ENCODE data around the gene CPB2.

CPB2 gene

DNA sequence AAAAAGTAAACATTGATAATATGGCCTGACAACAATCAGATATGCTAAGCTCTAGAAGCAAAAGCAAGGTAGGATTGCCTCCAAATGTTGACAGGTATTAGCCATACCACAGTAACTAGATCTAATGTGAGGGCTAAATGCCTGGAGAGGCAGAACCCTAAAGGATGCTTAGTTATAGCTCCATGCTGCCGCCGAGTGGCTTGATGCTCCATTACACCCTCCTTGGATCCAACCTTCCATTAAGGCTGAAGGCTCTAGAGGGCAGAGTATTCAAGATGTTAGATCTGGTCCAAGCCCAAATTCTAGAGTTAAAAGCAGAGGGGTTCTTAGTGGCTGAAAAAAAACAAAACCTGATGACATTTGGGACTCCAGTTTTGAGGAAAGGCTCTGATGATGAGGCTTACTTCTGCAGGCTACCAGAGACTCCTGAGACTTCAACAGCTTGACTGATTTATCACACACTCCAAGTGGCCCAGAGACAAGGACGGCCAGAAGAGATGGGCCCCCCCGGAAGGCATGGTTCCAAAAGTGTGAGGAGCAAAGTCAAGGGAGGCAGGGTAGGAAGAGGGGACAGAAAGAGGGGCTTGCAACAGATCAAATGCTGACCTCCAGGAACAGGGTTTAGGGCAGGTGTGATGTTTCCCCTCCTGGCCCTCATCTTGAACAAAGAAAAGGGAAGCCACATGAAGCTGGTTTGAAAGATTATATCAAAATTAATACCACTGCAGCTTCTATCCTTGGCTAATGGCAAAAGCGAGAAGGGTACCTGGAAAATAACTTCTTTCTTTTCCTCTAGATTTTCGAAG, 21.9 kb upstream of the CPB2 start:
- DNase-seq = peak; percentile 69 to 75

DNA sequence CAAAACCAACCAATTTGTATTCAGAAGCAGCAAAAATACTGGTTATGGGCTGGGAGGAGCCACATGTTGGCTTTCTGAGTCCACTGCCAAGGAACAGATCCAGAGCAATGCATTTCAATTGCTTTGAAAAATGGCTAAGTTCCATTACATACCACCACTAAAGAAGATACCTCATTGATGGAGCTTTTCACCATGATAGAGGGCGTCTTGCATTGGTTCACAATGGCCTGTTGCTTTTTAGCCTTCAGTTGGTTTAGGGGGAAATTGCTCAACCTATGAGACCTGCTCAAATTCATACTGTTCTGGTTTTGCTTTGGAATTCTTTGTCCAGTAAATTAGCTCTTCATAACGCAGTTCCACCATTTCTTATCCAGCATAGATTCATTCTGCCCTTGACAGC, 21.2 kb upstream of the CPB2 start:
- DNase-seq = no peak

DNA sequence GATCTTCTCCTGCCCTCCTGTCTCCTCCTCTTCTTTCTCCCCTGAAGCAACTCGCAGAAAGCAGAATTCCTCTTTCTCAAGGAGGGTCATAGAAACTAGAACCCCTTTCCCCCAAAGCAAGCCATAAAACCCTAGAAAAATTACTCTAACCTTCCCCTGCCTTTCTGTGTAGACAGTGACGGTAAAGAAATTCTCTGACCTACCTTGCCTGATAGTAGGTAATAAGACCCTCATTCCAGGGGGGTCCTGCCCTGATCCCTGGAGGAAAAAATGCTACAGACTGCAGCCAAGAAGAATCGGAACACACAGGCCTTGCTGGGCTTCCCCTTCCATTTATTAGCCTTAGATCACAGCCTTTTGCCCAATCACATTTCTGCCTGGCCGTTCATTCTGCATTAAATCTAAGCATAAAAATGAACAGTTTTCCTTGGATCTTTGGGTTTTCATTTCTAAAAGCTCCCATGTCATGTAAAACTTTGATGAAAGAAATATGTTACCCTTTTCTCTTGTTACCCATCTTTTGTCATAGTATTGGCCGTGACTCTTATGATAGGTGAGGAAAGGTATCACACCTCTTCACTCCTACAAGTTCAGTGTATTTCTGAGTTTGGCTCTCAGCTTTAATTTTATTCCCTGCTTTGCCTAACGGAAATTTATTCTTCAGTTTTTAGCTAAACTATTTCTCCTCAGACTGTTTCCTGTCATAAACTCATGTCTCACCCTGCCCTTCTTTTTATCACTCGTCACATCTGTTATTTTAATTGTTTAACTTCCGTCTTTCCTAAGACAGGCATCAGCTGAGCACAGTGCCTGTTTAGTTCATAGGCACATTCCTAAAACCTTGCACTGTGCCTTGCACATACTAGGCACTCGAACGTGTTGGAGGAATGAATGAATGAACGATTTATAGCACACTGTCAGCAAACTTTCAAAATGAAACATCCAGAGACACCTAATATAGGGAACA, 20.4 kb upstream of the CPB2 start:
- DNase-seq = peak; percentile 40 to 42

DNA sequence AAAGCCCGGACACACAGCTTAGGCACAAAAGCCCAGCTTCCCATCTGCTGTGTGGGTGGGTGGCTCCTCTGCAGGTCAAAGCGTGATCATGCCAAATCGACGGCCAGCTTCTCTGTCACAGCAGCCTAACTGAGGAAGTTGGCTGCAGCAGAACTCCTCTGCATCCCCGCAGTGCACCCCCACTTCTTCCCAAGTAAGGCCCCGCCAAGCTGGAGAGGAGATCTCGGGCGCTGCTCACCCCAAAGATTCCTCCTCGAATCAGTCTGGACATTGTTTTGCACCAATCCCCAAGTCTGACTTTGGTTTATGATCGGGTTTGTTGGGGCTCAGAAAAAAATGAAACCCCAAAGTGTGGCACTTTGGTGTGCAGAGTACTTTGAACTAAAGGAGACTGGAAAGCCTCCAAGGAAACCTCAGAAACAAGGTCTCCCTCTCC, 19.7 kb upstream of the CPB2 start:
- DNase-seq = peak; percentile 64 to 89

DNA sequence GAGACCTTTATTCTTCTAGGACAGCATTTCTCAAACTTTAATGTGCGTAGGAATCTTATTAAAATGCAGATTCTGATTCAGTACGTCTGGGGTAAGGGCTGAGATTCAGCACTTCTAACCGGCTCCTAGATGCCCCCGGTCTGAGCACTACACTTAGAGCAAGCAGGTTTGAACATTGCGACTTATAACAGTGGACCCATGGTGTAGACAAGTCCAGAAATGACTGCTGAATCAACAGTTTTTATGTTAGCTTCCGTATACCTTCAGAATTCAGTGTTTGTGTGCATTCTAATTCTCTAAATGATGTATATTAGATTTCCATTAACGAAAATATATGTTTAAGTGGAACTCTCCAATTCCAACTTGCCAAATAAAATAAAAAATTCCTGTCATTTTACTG, 17.5 kb upstream of the CPB2 start:
- no peak for DNase-seq

DNA sequence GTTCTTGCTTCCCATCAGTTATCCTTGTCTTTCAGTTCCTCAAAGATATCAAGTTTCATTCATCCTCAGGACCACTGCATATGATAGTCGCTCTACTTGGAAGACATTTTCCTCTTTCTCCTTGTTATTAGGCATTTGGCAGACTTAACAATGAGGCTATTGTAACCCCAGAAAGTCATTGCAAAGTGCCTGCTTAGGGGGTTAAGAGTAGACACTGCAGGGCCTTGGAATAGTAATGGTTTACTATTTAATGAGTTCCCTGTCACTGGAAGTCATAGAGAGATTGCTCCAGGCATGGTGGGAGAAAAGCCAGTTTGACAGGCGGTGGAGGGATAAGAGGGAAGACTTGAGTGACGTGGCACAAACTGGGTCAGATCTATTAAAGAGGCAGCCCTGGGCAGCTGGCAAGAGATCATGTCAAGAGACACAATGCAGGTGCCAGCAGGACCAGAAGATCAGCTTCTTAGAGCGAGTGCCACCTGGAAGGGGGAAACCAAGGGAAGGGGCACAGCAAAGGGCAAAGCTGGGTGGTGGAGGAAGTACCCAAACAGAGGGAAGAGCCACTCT, 16.8 kb upstream of the CPB2 start:
- DNase-seq = no peak

DNA sequence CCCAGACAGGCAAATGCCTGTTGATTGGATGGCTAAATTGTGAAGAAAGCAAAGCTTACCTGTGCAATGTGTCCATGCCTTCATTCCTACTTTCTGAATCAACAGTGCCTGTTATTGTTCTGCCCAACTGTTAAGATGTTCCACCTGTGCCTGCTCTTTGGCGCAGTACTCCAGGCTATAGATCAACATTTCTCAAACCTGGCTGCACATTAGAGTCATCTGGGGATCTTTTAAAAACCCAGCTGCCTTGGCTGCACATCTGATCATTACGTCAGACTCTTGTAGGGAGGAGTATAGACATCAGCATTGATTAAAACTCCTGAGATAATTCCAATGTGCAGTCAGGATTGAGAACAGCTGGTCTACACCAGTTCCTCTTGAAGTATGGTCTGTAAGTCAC, 16.2 kb upstream of the CPB2 start:
- no peak for DNase-seq

DNA sequence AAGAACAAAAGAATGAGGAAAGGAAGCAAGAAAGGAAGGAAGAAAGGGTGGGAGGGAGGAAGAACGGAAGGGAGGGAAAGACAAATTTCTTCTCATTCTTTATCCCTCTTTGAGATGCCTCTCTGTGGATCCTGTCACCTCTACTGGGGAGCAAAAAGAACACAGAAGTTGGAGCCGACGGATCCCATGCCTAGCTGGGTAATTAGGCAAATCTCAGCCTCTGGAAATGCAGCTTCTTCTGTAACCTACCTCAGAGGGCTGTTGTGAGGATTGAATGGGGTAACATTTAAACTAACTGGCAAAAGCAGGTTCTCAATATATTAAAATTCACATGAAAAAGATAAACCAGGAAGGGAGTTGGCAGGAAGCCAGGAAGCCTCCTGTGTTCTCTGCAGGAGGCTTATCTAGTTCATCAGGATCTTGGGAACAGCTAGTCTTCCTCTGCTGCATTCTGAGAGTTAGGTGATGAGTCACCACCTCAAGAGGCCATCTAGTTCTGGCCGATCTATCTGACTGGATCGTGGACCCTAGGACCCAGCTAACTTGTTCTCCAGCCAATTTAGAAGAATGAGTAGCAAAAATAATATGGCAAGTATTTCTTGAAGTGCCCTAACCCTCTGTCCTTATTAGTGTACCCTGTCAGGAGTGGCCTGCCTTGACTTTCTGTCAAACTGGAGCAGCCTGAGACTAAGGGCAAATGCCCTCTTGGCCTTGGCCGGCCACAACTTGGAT, 15.2 kb upstream of the CPB2 start:
- DNase-seq = no peak

DNA sequence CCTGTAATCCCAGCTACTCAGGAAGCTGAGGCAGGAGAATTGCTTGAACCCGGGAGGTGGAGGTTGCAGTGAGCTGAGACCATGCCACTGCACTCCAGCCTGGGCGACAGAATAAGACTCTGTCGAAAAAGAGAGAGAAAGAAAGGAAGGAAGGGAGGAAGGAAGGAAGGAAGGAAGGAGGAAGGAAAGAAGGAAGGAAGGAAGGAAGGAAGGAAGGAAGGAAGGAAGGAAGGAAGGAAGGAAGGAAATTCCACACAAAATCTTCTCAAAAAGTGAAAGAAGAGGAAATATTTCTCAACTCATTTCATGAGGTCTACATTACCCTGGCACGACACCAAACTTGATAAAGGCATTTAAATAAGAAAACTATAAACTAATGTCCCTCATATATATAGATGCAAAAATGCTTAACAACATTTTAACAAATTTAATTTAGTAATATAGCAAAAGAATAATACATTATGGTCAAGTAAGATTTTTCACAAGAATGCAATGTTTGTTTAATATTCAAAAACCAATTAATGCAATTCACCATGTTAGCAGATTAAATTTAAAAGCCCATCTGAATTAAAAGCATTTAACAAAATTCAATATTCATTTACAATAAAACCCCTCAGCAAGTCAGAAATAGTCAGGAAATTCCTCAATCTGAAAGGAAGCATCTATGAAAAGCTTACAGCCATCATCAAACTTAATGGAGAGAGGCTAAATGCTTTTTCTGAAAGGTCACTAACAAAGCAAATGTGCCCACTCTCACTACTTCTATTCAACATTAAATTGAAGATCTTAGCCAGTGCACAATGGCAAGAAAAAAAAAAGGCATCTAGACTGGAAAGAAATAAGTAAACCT, 12.0 kb upstream of the CPB2 start:
- DNase-seq = no peak

DNA sequence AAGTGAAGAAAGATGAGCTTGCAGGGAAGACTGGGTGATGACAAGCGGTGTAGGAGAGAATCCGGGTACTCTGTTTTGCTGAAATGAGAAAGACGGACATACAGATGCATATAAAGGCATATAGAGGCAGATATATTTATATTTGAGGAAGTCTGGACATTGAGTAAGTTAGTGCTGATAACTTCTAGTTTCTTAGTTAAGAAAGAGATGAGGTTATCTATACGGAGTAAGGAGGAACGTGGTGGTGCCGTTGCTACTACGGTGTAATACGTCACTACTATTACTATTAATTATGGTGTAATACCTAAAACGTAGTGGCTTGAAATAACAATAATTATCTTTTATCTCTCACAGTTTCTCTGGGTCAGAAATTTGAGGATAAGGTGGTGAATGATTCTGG, 9.8 kb upstream of the CPB2 start:
- DNase-seq = peak; percentile 65 to 80

DNA sequence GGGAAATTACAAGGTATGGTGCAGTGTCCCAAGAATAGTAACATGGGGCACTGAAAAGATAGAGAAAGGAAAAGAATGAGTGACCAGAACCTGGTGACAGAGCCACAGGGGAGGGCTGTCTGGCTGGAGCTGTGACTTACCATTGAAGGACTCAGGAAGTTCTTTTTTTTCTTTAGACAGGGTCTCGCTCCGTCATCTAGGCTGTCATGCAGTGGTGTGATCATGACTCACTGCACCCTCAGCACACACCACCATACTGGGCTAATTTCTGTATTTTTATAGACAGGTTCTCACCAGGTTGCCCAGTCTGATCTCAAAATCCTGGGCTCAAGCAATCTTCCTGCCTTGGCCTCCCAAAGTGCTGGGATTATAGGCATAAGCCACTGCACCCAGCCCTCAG, 8.8 kb upstream of the CPB2 start:
- peak; percentile 84 to 93 for DNase-seq

DNA sequence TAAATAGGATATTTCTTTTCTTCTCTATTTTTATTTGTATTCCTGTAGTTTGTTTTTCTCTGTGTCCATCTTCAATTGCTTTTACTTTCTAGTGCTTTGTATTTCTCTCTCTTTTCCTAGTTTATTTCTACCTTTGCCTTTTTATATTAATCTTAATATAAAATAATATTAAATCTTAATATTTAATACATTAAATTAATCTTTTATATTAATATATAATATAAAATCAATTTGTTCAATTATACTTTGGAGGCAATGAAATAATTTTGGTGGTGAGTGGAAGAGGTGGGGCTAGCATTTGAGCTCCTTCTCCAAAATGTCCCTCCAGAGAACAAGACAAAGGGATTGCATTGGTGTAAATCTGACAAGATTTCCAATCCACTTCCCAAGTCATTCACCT, 6.3 kb upstream of the CPB2 start:
- no peak for DNase-seq

DNA sequence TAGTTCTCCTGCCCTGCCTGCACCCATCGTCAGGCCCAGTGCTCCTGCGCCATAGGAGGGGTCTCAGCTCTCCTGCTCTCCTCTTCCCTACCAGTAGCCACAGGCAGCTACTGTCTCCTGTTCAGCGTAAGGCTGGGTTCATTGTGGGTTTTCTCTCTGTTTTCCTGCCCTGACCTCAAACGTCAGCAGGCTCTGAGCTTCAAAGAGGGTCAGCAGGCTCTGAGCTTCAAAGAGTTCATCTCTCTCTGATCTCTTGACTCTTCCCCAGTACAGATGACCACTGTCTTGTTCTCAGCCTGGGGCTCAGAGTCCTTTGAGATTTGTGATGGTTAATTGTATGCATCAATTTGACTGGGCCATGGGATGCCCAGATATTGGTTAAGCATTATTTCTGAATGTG, 4.6 kb upstream of the CPB2 start:
- DNase-seq = no peak

DNA sequence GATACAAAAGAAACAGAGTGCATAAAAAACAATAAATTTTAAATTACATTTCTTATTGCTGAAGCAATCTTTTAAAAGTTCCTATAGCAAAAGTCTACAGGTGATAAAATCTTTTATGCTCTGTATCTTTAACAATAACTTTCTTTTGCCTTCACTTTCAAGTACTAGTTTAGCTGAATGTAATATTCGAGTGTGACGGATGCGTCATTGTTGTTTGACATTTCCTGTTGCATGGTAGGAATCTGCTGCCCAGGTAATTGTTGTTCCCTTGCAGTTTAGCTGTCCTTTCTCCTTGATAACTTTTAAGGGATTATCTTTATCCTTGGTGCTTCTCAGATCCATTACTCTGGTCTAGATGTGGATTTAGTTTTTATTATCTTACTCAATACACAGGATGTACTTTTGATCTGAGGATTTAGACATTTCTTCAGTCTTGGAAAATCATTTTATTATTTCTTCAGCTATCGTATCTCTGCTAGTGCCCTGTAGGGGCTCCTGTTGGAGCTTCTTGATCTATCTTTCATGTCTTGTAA, 2.1 kb upstream of the CPB2 start:
- DNase-seq = no peak

DNA sequence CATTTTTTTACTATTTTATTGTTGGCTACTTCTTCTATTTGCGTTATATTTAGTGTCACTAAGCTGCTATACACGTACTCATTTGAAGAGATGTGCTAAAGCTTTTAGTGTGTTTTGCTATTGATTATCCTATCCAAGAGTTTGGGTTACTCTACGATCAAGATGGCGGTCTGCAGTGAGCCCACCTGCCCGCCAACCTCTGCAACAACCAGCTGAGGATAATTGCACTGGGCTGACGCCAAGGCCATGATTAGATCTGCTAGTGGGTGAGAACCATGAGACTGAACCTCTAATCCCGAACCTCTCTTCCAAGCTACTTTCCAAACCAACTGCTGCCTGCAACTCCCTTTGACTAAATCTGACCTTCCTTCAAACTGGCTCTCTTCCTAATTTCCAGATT, 1.8 kb downstream of the CPB2 start:
- no peak for DNase-seq

DNA sequence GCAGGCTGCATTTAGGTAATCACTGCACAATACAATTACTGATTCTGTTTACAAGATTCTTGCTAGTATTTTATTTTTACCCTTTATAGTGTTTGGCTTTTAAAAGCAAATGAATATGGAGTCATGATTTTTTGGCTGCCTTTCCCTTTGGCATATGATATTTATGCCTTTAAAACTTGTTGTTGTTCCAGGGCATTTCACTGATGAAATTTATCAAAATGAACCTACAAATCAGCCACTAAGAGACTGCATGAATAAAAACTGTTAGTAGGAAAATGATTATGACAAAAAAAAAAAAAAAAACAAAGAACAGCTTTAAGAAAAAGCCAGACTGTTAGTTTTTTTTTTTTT, 2.6 kb downstream of the CPB2 start:
- DNase-seq = no peak

DNA sequence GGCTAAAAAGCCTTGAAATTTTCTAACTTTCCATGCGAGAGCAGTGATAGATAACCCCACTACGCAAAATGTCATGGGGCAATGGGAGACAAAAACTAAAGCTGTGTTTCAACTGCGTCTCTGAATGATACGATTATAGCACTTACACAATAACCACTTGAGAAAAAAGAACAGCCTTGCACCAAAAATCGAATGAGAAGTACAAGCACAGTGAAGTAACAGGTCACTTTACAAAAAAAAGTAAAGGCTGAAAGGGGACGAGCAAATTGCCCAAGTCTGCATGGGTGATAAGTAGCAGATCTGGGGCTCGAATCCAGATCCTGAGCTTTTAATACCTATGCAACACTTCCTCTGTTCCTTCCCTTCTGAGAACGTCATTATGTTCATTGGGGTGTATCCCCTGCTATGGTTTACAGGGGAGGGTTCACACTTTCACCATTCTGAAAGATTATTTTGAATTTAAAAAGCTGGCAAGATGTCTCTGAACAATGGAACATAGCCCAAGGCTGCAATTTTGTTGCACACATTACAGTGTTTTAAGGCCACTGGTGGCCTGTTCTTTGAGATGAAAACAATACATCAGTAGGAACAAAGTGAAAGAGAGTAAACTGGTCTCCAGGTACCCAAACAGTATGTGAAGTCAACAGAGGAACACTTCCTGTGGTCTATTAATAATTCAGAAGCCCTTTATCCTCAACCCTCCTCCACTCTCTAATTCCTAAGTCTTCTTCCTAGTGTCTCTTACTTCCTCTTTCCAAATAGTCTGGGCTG, 3.2 kb downstream of the CPB2 start:
- DNase-seq = peak; percentile 56 to 59

DNA sequence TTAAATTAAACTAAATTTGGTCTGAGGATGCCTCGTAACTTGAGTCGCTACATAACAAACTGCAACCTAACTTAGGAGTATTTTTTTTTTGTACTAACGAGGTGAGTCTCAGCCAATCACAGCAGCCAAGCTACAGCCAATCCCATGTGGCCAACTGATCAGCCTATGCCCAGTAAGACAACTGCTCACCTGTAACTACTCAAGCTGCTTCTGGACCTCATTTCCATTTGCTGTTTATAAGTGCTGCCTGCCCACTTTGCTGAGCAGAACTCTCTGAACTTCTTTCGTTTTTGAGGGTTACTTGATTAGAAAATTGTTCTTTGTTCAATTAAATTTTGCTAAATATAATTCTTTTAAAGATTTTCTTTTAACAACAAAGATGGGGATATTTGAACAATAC, 3.8 kb downstream of the CPB2 start:
- DNase-seq = no peak

DNA sequence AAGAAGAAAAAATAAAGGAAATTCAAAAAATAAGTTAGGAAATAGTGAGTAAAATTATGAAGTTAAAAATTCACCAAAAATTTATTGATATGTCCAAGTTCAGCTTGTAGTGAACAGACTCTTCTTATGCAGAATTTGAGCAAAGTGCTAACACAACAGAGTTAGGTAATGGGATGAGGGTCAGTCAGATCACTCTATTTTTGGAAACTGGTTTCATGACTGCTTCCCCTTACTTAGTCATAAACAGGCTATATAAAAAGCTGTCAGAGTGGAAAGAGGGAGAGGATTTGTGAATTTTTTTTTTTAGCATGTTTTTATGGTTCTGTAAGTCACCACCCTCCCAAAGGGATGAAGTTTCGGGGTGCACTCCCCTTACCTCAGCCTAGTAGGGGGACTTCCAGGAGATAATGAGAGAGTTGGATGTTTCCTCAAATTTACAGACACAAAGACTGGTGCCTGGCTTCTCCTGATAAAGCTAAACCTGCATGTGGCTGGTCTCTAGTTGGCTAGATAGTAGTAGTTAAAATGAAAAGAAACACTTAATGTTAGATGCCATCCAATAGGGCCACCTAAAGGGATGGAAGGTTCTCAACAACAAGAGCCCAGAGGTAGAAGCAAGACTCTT, 4.5 kb downstream of the CPB2 start:
- peak; percentile 70 to 81 for DNase-seq

DNA sequence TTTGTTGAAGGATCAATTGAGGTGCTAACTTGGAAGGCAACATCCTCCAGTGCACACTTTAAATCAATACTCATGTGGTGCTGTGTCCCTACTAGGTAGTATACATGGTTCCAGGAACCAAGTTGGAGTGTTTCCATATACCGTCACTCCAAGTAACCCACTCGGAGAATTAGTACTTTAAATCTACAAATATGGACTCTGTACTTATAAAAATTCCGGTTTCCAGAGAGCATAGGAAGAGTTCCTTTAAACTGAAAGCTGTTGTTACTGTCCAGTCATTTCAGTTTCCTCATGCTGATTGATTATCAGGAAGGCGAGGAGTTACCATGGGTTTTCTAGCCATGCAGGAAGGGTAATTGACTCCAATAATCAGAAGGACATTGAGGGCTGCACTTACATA, 7.2 kb downstream of the CPB2 start:
- no peak for DNase-seq

Measured in inflammatory macrophage (primary cell).